HepG2 (cell line): ENCODE data around the gene KIAA0232. TPM values are rescaled to one million over a fixed set of nuclear protein-coding genes. Genes with fewer than 3 reads are reported as not detected.
A peak's percentile ranks its signal among the peaks of the same experiment; 100 is the strongest.

ENCODE experiments used
- CEBPB ChIP-seq: IDR thresholded peaks from 2 replicates; pipeline ENCODE4 v1.6.1; 2011; ENCODE audit warnings: low read depth, low read length, improper control_type of control experiment, borderline replicate concordance
- E2F5 ChIP-seq: sonication (generic); formaldehyde crosslinking; conservative IDR thresholded peaks from 2 replicates; pipeline ENCODE4 v1.4.0; 2020; ENCODE audit warnings: missing genetic modification reagents
- GABPB1 ChIP-seq: IDR thresholded peaks from 2 replicates; pipeline ENCODE4 v1.6.1; 2016; ENCODE audit warnings: mild to moderate bottlenecking, missing genetic modification reagents, moderate library complexity, missing compliant biosample characterization
- IKZF5 ChIP-seq: IDR thresholded peaks from 2 replicates; pipeline ENCODE4 v1.6.1; 2018; ENCODE audit warnings: missing genetic modification reagents, mild to moderate bottlenecking, missing compliant biosample characterization
- PITX1 ChIP-seq: sonication (generic); formaldehyde crosslinking; IDR thresholded peaks from 2 replicates; pipeline ENCODE4 v1.5.1; 2020; ENCODE audit warnings: mild to moderate bottlenecking, missing genetic modification reagents
- PRPF4 ChIP-seq: fragments of 200-400 bp; formaldehyde crosslinking; IDR thresholded peaks from 2 replicates; pipeline ENCODE4 v1.6.1; 2016; ENCODE audit warnings: low read length, low read depth; ENCODE audit not compliant: poor library complexity, severe bottlenecking
- SMARCC2 ChIP-seq: fragments of 450-650 bp; IDR thresholded peaks from 2 replicates; pipeline ENCODE4 v1.6.1; 2017; ENCODE audit warnings: antibody characterized with exemption, mild to moderate bottlenecking
- ZBTB10 ChIP-seq: sonication (generic); formaldehyde crosslinking; IDR thresholded peaks from 2 replicates; pipeline ENCODE4 v1.4.0; 2020; ENCODE audit warnings: missing genetic modification reagents, borderline replicate concordance
- ZFP62 ChIP-seq: sonication (generic); formaldehyde crosslinking; IDR thresholded peaks from 2 replicates; pipeline ENCODE4 v1.4.0; 2020; ENCODE audit warnings: missing genetic modification reagents
- ZNF33A ChIP-seq: sonication (generic); formaldehyde crosslinking; IDR thresholded peaks from 2 replicates; pipeline ENCODE4 v1.5.1; 2020; ENCODE audit warnings: missing genetic modification reagents, mild to moderate bottlenecking, moderate library complexity, borderline replicate concordance
- ZNF431 ChIP-seq: sonication (generic); formaldehyde crosslinking; IDR thresholded peaks from 2 replicates; pipeline ENCODE4 v1.9.0; 2022; ENCODE audit warnings: missing genetic modification reagents, low read depth, mild to moderate bottlenecking, borderline replicate concordance
- ZNF660 ChIP-seq: sonication (generic); formaldehyde crosslinking; IDR thresholded peaks from 2 replicates; pipeline ENCODE4 v1.5.1; 2020; ENCODE audit warnings: mild to moderate bottlenecking, low read depth, missing genetic modification reagents, borderline replicate concordance
- ZXDC ChIP-seq: sonication (generic); formaldehyde crosslinking; IDR thresholded peaks from 2 replicates; pipeline ENCODE4 v1.5.0; 2020; ENCODE audit warnings: mild to moderate bottlenecking, missing genetic modification reagents
- polyA plus RNA-seq, 8 experiments: library from polyadenylated mRNA; depleted of rRNA in 3 of 8; stranded (reverse) in 7 of 8; unstranded in 1 of 8; fragments of >200 nt; fragmentation: Illumina TruSeq in 4 of 8; extraction: Trizol in 4 of 8; gene quantifications; 2 replicates each; pipeline versions ENCODE4 v1.2.1 to v1.2.3, GENCODE V29; 2011 to 2016; ENCODE audit warnings: low read depth in 4 of 8, missing spikeins in 1 of 8, mixed read lengths in 1 of 8; ENCODE audit not compliant: insufficient read depth in 1 of 8
- total RNA-seq, 5 experiments: library from RNA; depleted of rRNA; stranded (reverse); fragments of >200 nt; fragmentation: Illumina TruSeq; extraction: Trizol; gene quantifications; 2 replicates each; pipeline ENCODE4 v1.2.3, GENCODE V29; 2016; ENCODE audit warnings: low read depth in 1 of 5
- TF ChIP-seq, protein P1 (sequence below): IDR thresholded peaks from 2 replicates; pipeline ENCODE4 v1.6.1; 2016; ENCODE audit warnings: low read depth
- TF ChIP-seq, protein P2 (sequence below): sonication (generic); formaldehyde crosslinking; IDR thresholded peaks from 2 replicates; pipeline ENCODE4 v1.4.0; 2020; ENCODE audit warnings: low read depth, mild to moderate bottlenecking, missing genetic modification reagents

The KIAA0232 gene
- total and polyA plus RNA-seq, 2 of the 13 experiments (the other 11 are each of a cell fraction or from before 2014, with no cell fraction given) = 7.8 to 17.1 TPM

GRCh38 chr4:6917461-6918271 is 135.1 kb downstream of the KIAA0232 start (continued):
- TF ChIP-seq ZBTB10 (no peak), ZNF33A (CRISPR knock-in tag) (0 out of 2 replicates have a peak, but pooled peaks have one; percentile 45), ZNF431 (CRISPR knock-in tag) (peak; percentile 93; the same call in 1 of the 2 replicates), ZFP62 (CRISPR knock-in tag) (peak; percentile 78; the same call in 1 of the 2 replicates), IKZF5 (CRISPR knock-in tag) (peak; percentile 94), PRPF4 (no peak), E2F5 (CRISPR knock-in tag) (no peak), PITX1 (CRISPR knock-in tag) (peak; percentile 93), GABPB1 (peak; percentile 79), CEBPB (peak; percentile 23; the same call in 1 of the 2 replicates), ZXDC (no peak), SMARCC2 (no peak), ZNF660 (CRISPR knock-in tag) (no peak)
- TF ChIP-seq, protein P1, sequence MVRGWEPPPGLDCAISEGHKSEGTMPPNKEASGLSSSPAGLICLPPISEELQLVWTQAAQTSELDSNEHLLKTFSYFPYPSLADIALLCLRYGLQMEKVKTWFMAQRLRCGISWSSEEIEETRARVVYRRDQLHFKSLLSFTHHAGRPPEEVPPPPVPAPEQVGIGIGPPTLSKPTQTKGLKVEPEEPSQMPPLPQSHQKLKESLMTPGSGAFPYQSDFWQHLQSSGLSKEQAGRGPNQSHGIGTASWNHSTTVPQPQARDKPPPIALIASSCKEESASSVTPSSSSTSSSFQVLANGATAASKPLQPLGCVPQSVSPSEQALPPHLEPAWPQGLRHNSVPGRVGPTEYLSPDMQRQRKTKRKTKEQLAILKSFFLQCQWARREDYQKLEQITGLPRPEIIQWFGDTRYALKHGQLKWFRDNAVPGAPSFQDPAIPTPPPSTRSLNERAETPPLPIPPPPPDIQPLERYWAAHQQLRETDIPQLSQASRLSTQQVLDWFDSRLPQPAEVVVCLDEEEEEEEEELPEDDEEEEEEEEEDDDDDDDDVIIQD (CRISPR knock-in tag) = peak; percentile 85
- TF ChIP-seq, protein P2, sequence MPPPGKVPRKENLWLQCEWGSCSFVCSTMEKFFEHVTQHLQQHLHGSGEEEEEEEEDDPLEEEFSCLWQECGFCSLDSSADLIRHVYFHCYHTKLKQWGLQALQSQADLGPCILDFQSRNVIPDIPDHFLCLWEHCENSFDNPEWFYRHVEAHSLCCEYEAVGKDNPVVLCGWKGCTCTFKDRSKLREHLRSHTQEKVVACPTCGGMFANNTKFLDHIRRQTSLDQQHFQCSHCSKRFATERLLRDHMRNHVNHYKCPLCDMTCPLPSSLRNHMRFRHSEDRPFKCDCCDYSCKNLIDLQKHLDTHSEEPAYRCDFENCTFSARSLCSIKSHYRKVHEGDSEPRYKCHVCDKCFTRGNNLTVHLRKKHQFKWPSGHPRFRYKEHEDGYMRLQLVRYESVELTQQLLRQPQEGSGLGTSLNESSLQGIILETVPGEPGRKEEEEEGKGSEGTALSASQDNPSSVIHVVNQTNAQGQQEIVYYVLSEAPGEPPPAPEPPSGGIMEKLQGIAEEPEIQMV (CRISPR knock-in tag) = peak; percentile 87; the same call in 1 of the 2 replicates
